Naive B cell (primary cell): ENCODE data around the gene ACTA2. TPM values are rescaled to one million over a fixed set of nuclear protein-coding genes. Genes with fewer than 3 reads are reported as not detected.
A peak's percentile ranks its signal among the peaks of the same experiment; 100 is the strongest.

Experiments
- ATAC-seq, 2 donors: fragments of 150-1000 bp; cut with Tn5 transposase; 2 replicates each; pipeline ENCODE4 v1.10.0; 2021; ENCODE audit warnings: low read depth in 2 of 2, mild to moderate bottlenecking in 2 of 2, moderate library complexity in 2 of 2
- DNase-seq: peaks from one replicate; pipeline ENCODE4 v3.0.0; 2022
- H3K27ac Mint-ChIP-seq, 6 donors: one replicate each; pipeline ENCODE4 v1.8.0; 2020 to 2022; ENCODE audit warnings: mild to moderate bottlenecking in 6 of 6, mixed read lengths in 6 of 6, moderate library complexity in 5 of 6, inconsistent platforms in 2 of 6
- H3K27me3 Mint-ChIP-seq, 3 donors: one replicate each; pipeline ENCODE4 v1.8.0; 2021 to 2022; ENCODE audit warnings: mixed read lengths in 3 of 3, mild to moderate bottlenecking in 1 of 3
- H3K36me3 Mint-ChIP-seq, 2 donors: one replicate each; pipeline ENCODE4 v1.8.0; 2020 to 2022; ENCODE audit warnings: mixed read lengths in 2 of 2, inconsistent platforms in 1 of 2, mild to moderate bottlenecking in 1 of 2
- H3K4me1 Mint-ChIP-seq, 3 donors: one replicate each; pipeline ENCODE4 v1.8.0; 2020 to 2022; ENCODE audit warnings: mixed read lengths in 3 of 3, inconsistent platforms in 1 of 3, mild to moderate bottlenecking in 1 of 3, moderate library complexity in 1 of 3
- H3K4me3 Mint-ChIP-seq, 8 donors: one replicate each; pipeline ENCODE4 v1.8.0; 2020 to 2022; ENCODE audit warnings: mild to moderate bottlenecking in 8 of 8, mixed read lengths in 8 of 8, moderate library complexity in 8 of 8, inconsistent platforms in 2 of 8
- H3K9me3 Mint-ChIP-seq, 7 donors: one replicate each; pipeline ENCODE4 v1.8.0; 2020 to 2022; ENCODE audit warnings: mixed read lengths in 7 of 7, mild to moderate bottlenecking in 5 of 7, inconsistent platforms in 2 of 7, moderate library complexity in 1 of 7
- polyA plus RNA-seq, 6 donors: library from polyadenylated mRNA; unstranded; fragments of 300-500 nt; fragmentation: Illumina TruSeq; gene quantifications; one replicate each; pipeline ENCODE4 v1.2.3, GENCODE V29; 2021; ENCODE audit warnings: low read depth in 6 of 6

The ACTA2 gene
- polyA plus RNA-seq, 6 donors from 2014 or later = 0.44 to 1.4 (median 0.62) TPM; not detected in 2

DNA sequence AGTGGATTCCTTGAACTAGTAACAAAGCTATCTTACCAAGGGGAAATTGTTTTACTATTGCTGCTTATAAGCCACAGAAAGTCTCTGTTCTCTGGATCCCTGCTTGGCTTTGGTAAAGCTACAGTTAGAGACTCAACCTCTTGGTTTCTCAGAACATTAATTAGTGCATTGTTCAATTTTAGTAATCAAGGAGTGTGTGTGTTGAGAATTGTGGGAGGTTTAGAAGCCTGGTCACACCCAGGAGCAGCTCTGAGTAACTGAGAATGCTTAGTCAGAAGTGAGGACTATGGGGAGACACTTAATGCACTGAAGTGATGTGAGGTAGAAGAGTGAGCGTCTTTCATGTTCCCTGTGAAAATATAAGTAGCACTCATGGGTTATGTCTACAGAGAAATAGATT, 8.2 kb upstream of the ACTA2 start:
- H3K27me3 Mint-ChIP-seq = no peaks in the 10 kb centered on the region
- DNase-seq (no peak), ATAC-seq (no peak)
- H3K27ac Mint-ChIP-seq = no peak overlapping the region
- H3K4me1 Mint-ChIP-seq = no peaks in the 10 kb centered on the region
- H3K4me3 Mint-ChIP-seq = no peak overlapping the region
- no peaks in the 10 kb centered on the region for H3K9me3 Mint-ChIP-seq
- H3K36me3 Mint-ChIP-seq = no peaks in the 10 kb centered on the region

DNA sequence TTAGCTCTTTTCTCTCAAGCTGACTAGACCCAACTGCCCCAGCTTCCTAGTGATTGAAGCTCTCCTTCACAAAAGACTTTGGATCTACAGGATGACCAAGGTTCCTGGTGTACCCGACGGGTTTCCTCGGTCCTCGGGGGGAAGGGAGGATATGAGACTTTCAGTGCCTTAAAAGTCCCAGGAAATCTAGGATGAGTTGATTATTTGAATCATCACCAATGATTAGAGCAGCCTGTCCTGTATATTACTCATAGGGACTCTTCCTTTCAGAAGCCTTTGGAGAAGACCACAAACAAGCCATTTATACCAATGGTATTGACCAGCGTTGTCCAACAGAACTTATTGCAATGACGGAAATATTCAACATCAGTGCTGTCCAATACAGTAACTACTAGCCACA, 6.1 kb upstream of the ACTA2 start:
- Mint-ChIP-seq H3K27ac (no peak overlapping the region), H3K4me1 (no peaks in the 10 kb centered on the region), H3K27me3 (no peaks in the 10 kb centered on the region), H3K4me3 (no peak overlapping the region), H3K9me3 (peaks cover 0 to 7% (median 3%) of the 10 kb centered on the region in 7 donors), H3K36me3 (peaks cover 2 to 3% of the 10 kb centered on the region in 2 donors)
- ATAC-seq (no peak), DNase-seq (no peak)

DNA sequence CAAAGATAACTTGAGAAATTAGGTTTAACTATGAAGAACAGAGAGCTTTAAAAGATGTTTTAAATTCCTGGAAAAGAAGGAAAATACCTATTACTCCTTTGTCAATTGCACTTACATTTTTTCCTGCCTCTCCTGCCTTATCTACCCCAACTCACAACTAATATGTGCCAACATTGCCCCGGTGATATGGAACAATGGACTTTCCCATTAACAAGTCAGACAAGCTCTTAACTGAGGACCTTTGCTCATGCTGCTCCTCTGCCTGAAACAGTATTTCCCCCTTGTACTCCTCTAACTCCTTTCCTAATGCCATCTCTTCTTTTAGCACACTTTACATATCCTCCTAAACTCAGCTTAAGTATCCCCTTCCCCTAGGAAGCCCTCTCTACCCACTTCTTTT, 4.8 kb upstream of the ACTA2 start:
- H3K27ac Mint-ChIP-seq = no peak overlapping the region
- peaks cover 4 to 12% of the 10 kb centered on the region in 2 donors for H3K36me3 Mint-ChIP-seq
- no peaks in the 10 kb centered on the region for H3K4me1 Mint-ChIP-seq
- no peak overlapping the region for H3K4me3 Mint-ChIP-seq
- H3K9me3 Mint-ChIP-seq = peaks cover 2 to 9% (median 5%) of the 10 kb centered on the region in 7 donors
- ATAC-seq (no peak), DNase-seq (no peak)
- H3K27me3 Mint-ChIP-seq = no peaks in the 10 kb centered on the region

DNA sequence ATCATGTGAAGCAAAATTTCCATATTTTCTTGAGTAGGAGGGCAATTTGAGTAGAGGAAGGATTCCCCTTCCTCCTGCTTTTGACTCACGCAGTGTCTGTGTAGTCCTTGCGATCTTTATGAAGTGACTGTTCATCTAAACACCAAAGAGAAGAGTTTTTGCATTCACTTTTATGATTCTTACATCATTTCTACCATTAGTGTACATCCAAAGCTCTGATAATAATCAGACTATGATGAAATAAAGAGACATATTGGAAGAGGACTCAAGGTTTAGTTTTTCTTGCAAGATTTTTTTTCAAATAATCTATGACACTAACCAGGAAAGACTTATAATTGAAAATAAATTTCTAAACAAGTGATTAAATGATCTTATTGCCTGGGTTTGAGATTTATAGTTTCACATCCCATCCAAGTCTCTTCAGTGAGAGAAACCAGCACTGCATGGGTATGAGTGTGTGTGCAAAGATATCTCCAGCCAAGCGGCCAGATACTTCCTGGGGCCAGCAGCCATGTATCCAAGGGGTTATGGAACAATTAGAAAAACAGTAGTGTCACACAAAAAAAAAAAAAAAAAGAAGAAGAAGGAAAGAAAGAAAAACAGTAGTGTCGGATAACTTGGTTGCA, 2.0 kb upstream of the ACTA2 start:
- ATAC-seq = no peak
- DNase-seq = no peak
- no peaks in the 10 kb centered on the region for H3K4me1 Mint-ChIP-seq
- H3K9me3 Mint-ChIP-seq = peaks cover 2 to 9% (median 5%) of the 10 kb centered on the region in 7 donors
- H3K4me3 Mint-ChIP-seq = no peak overlapping the region
- H3K36me3 Mint-ChIP-seq = peaks cover 4 to 12% of the 10 kb centered on the region in 2 donors
- H3K27ac Mint-ChIP-seq = peak overlapping the region in 1 of 6 donors; percentile 21
- H3K27me3 Mint-ChIP-seq = no peaks in the 10 kb centered on the region

DNA sequence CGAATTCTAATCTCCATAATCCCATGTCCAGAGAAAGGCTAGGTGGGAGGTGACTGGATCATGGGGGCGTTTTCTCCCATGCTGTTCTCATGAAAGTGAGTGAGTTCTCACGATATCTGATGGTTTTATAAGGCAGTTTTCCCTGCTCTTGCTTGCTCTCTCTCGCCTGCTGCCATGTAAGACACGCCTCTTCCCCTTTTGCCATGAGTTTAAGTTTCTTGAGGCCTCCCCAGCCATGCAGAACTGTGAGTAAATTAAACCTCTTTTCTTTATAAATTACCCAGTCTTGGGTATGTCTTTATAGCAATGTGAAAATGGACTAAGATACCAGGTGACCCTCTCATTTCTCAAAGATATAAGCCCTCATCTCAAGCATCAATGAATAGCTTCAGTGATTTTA, 1.1 kb upstream of the ACTA2 start:
- no peak for ATAC-seq
- peaks cover 2 to 9% (median 5%) of the 10 kb centered on the region in 7 donors for H3K9me3 Mint-ChIP-seq
- peaks cover 4 to 12% of the 10 kb centered on the region in 2 donors for H3K36me3 Mint-ChIP-seq
- H3K4me3 Mint-ChIP-seq = no peak overlapping the region
- H3K27ac Mint-ChIP-seq = peak overlapping the region in 2 of 6 donors; percentile 43 to 60
- H3K4me1 Mint-ChIP-seq = no peaks in the 10 kb centered on the region
- H3K27me3 Mint-ChIP-seq = no peaks in the 10 kb centered on the region
- no peak for DNase-seq

DNA sequence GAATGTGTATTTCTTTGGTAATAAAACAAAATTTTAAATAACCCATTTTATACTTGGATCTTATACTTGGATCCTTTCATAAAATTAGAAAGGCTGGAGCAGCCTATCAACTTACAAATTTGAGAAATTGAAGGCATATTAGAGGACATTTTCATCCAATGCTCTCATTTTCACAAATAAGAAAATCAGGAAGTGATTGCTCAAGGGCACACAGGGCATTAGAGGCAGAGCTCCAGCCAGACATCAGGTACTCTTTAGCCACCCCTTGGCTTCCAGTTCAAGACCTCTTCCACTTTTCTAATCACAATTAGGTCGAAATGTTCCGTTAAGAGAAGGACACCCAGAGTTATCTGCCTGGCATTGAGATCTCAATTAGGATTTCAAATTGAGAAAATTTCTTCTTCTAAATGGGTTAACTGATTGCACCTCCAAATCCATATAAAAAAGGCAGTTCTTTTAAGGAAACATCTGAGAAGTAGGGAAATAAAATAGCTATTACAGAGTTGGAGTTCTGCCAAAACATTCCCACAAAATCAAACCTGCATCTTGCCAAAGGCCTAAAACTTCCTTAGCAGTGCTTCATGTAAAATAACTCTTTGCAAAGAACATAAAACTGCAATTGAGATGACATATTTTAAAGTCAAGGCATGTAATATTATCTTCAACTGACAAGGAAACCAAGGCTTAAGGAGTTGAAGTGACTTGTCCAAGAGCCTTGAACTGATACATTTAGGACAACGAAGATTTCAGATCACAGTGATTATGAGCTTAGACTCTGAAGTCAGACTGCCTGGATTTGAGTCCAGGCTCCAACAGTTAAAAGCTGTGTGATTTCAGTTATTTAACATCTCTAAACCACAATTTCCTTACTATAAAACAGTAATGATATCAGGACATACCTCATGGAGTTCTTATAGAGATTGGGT, 2.4 kb downstream of the ACTA2 start:
- DNase-seq (no peak), ATAC-seq (no peak)
- Mint-ChIP-seq H3K4me1 (peaks cover 3 to 4% (median 3%) of the 10 kb centered on the region in 3 donors), H3K27ac (no peak overlapping the region), H3K36me3 (peaks cover 4 to 12% of the 10 kb centered on the region in 2 donors), H3K27me3 (no peaks in the 10 kb centered on the region), H3K4me3 (no peak overlapping the region), H3K9me3 (peaks cover 2 to 9% (median 5%) of the 10 kb centered on the region in 7 donors)

DNA sequence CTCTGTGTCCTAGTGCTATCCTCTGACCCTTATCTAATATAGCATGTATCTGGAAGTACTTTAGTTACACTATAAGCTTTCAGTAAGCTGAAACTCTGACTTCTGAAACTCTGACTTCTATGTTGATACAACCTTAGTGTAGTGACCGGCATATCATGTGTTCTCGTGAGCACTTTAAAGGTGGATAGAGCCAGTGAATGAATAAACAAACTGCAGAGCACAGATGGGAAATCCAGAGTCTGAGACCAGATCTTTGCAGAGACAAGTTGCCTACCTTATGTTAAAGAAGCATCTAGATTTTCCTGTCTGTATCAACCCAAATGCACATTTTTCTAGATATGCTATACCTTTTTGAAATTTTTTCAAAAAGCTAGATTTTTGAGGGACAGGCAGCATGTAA, 3.5 kb downstream of the ACTA2 start:
- DNase-seq (no peak), ATAC-seq (no peak)
- Mint-ChIP-seq H3K27me3 (no peaks in the 10 kb centered on the region), H3K9me3 (peaks cover 2 to 8% (median 5%) of the 10 kb centered on the region in 7 donors), H3K27ac (no peak overlapping the region), H3K4me3 (no peak overlapping the region), H3K4me1 (peaks cover 9 to 14% (median 12%) of the 10 kb centered on the region in 3 donors), H3K36me3 (peaks cover 4 to 12% of the 10 kb centered on the region in 2 donors)

DNA sequence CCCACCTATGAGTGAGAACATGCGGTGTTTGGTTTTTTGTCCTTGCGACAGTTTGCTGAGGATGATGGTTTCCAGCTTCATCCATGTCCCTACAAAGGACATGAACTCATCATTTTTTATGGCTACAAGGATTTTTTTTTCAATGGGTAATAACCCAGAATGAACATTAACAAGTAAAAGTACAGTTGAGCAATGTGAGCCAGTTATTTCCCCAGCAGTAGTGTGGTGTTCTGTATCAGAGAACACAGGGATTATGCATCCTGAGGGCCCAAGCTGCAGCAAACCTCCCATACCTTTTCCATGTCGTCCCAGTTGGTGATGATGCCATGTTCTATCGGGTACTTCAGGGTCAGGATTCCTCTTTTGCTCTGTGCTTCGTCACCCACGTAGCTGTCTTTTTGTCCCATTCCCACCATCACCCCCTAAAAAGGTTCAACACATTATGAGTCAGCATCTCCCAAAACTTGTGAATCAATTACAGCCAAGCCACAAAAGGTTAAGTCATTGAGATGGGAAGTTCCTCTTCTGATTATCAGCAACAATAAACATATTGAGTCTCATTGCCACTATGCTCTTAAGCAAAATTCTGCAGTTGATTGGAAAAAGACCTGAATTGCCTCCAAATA, 5.5 kb downstream of the ACTA2 start:
- Mint-ChIP-seq H3K36me3 (no peaks in the 10 kb centered on the region), H3K27me3 (no peaks in the 10 kb centered on the region), H3K4me1 (peaks cover 9 to 19% (median 12%) of the 10 kb centered on the region in 3 donors), H3K9me3 (no peaks in the 10 kb centered on the region), H3K27ac (no peak overlapping the region), H3K4me3 (no peak overlapping the region)
- ATAC-seq = no peak
- no peak for DNase-seq

DNA sequence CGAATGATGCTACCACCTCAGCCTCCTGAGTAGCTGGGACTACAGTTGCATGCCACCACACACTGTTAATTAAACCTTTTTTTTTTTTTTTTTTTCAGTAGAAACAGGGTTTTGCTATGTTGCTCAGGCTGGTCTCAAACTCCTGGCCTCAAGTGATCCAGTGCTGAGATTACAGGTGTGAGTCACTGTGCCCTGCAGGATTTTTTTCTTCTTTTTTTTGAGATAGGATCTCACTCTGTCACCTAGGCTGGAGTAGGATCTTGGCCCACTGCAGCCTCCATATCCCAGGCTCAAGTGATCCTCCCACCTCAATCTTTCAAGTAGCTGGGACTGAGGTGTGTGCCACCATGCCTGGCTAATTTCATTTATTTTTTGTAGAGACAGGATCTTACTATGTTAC, 6.4 kb downstream of the ACTA2 start:
- no peak for ATAC-seq
- Mint-ChIP-seq H3K9me3 (no peaks in the 10 kb centered on the region), H3K36me3 (peaks cover 0 to 6% of the 10 kb centered on the region in 2 donors), H3K27ac (no peak overlapping the region), H3K4me1 (peaks cover 10 to 19% (median 12%) of the 10 kb centered on the region in 3 donors), H3K27me3 (no peaks in the 10 kb centered on the region), H3K4me3 (no peak overlapping the region)
- no peak for DNase-seq

DNA sequence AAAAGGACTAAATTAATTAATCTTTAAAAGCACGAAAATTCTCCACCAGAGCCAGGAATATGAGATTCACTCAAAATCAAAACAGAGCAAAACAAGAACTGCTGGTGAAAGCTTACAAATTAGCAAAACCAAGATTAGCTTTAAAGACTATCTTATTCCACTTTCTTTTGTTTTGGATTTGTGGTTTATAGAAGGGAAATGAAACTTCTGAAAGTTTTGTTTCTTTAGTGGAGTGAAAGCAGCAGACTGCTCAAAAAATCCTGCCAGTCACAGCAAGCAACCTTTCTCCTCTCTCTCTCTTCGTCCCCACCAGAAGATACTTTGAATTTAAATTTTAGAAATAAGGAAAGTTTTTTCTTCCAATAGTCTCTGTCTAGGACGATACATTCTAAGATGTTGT, 7.8 kb downstream of the ACTA2 start:
- peaks cover 12 to 19% (median 13%) of the 10 kb centered on the region in 3 donors for H3K4me1 Mint-ChIP-seq
- peak; percentile 65 to 75 for ATAC-seq

DNA sequence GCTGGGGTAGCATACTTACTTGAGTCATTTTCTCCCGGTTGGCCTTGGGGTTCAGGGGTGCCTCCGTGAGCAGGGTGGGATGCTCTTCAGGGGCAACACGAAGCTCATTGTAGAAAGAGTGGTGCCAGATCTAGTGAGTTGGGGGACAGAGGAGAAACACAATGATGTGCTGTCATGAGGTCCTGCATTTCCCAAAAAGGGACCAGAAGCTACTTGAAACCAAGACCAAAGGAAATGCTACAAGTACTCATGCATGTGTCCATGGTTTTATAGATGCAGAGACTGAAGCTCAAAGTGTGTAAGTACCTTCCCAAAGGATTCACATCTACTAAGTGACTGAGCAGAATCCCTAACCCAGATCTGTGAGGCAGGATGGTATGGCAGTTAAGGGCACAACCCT, 8.8 kb downstream of the ACTA2 start:
- ATAC-seq = no peak
- H3K36me3 Mint-ChIP-seq = peaks cover 0 to 9% of the 10 kb centered on the region in 2 donors
- H3K4me3 Mint-ChIP-seq = no peak overlapping the region
- no peaks in the 10 kb centered on the region for H3K27me3 Mint-ChIP-seq
- peak overlapping the region in 1 of 6 donors; percentile 76 for H3K27ac Mint-ChIP-seq
- H3K4me1 Mint-ChIP-seq = peaks cover 12 to 19% (median 13%) of the 10 kb centered on the region in 3 donors
- H3K9me3 Mint-ChIP-seq = no peaks in the 10 kb centered on the region
- DNase-seq = no peak

More for the DNA sequence above, 7.8 kb downstream of the ACTA2 start:
- peak overlapping the region in 2 of 8 donors; percentile 7 to 32 for H3K4me3 Mint-ChIP-seq
- H3K36me3 Mint-ChIP-seq = peaks cover 0 to 9% of the 10 kb centered on the region in 2 donors
- peak; percentile 24 for DNase-seq
- H3K9me3 Mint-ChIP-seq = no peaks in the 10 kb centered on the region
- no peak overlapping the region for H3K27ac Mint-ChIP-seq
- no peaks in the 10 kb centered on the region for H3K27me3 Mint-ChIP-seq

DNA sequence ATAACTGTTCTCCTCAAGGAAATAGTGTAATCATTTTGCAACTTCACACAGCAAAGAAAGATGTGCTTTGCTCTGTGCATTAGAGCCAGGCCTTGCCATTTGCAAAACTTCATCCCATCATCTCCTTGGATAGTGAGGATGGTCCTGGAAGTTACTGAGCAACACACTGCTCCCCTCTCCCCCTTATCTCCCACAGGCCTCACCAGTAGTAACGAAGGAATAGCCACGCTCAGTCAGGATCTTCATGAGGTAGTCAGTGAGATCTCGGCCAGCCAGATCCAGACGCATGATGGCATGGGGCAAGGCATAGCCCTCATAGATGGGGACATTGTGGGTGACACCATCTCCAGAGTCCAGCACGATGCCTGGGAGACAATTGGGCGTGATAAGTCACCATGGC, 11.5 kb downstream of the ACTA2 start:
- peaks cover 12 to 19% (median 13%) of the 10 kb centered on the region in 3 donors for H3K4me1 Mint-ChIP-seq
- ATAC-seq (no peak), DNase-seq (no peak)
- H3K9me3 Mint-ChIP-seq = no peaks in the 10 kb centered on the region
- H3K36me3 Mint-ChIP-seq = peaks cover 0 to 9% of the 10 kb centered on the region in 2 donors
- H3K27me3 Mint-ChIP-seq = no peaks in the 10 kb centered on the region
- H3K27ac Mint-ChIP-seq = no peak overlapping the region
- no peak overlapping the region for H3K4me3 Mint-ChIP-seq

DNA sequence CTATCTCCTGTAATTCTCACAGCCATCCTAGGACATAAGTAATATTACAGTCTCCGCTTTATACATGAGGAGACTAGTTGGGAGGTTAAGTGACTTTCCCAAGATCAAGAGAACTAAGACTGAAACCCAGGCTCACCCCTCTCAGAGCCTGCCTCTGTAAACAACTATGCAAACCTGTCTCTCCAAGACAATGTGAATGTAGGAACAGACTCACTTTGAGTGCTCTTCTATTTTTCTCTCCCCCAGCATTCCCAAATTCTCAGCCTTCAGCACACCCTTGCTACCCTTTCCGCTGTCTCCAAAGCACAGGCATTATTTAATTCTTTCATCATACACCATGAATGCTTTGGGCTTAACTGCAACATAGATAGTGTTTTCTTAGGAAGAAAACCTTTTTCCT, 13.6 kb downstream of the ACTA2 start:
- no peak overlapping the region for H3K27ac Mint-ChIP-seq

More for the DNA sequence above, 13.6 kb downstream of the ACTA2 start:
- Mint-ChIP-seq H3K4me1 (peaks cover 11 to 15% (median 13%) of the 10 kb centered on the region in 3 donors), H3K36me3 (peaks cover 0 to 9% of the 10 kb centered on the region in 2 donors), H3K4me3 (no peak overlapping the region), H3K27me3 (no peaks in the 10 kb centered on the region), H3K9me3 (no peaks in the 10 kb centered on the region)
- ATAC-seq (no peak), DNase-seq (no peak)
